Head of caudate nucleus (tissue), 42 donors: ENCODE measurements around the gene ATP6V1G3.
"Not testable (repeated sequence)": the region's sequence is repeated elsewhere in the genome, so short reads cannot be mapped to it uniquely, and the experiment has no call there.

ENCODE experiments used
- DNase-seq, 42 donors: peaks; one replicate each; pipeline versions ENCODE4 v3.0.0 to v3.0.0-alpha.2; 2020 to 2021; ENCODE audit warnings: mixed read lengths in 7 of 42
- intact Hi-C: fragments of 100-400 bp; cut with DNase I; formaldehyde crosslinking; loops from one replicate; pipeline ENCODE4 v1.15.0; 2022

Gene ATP6V1G3

DNA sequence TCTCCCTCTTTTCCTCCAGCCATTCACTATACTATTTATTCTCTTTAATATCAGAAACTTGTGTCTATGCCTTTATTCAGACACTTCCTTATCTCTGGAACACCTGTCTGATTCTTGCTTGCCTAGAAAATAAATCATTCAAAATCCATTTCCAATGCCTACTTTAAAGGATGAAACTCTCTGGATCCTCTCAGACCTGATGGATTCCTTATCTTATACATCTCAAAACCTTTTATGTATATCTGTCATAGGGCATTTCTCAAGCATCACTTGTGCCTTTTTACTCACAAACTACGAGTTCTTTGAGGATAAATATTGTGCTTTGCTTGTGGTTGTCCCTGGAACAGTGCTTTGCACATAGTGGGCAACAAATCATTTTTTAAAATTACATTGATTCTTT, 3.8 kb upstream of the ATP6V1G3 start:
- intact Hi-C loops, result no loop called here
- DNase-seq, result no peak

DNA sequence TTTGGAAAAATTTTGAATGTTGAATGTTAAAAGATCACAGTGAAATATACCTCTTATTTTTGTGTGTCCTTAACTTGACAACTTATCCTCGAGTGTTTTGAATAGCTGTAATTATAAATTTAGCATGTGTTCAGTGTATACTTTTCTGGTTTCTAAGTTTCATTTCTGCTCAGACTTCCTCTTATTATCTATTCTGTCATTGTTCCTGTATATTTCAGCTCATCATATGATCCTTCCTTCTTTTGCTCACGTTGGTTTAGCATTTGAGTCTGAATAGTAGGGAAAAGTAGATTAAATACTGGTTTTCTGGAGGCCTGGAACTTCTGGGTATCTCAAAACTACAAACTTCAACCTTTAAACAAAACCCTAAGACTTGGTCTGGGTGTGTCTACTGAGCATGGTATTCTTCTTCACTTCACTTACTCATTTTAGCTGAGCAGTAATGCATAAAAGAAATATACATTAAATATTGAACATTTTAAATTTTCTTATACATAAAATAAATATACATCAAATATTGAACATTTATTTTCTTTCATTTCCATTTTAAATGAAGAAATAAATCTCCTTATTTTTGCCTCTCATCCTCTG, 3.3 kb upstream of the ATP6V1G3 start:
- no peak for DNase-seq
- intact Hi-C loops, result no loop called here

DNA sequence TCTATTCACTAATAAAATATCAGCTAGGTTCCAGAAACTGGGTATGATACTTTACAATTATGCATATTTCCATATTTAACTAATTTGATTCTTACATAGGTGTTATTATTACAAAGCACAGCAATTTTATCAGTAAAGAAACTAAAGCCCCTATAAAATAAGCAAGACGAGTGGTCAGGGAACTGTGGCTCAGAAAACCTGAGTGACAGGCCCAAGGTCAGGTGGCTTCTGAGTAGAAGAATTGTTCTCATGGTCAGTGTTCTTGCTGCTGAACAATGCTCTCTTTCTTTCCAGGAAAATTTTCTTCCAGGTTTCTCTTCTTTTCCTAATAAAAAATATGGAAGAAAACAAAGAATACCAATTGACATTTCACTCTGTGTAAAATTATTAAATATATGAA, 2.2 kb upstream of the ATP6V1G3 start:
- intact Hi-C loops, result no loop called here
- DNase-seq, result no peak

DNA sequence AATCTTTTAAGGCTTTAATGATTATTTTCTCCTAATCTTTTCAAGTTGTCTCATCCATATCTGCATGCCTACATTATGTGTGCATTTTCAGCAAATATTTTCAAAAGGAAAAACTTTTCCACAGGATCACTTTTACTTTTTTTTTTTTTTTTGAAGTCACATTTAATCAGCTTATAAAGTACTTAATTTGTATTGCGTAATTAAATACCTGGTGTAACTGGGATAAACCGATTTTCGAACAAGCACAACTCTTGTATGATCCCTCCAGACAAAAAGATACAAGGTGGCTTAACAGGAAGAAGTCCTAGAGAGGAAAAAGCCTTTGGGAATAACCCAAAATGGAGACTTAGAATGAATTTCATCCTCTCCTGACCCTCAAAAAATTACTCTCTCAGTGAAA, 1.3 kb upstream of the ATP6V1G3 start:
- no peak for DNase-seq
- intact Hi-C loops, result no loop called here

DNA sequence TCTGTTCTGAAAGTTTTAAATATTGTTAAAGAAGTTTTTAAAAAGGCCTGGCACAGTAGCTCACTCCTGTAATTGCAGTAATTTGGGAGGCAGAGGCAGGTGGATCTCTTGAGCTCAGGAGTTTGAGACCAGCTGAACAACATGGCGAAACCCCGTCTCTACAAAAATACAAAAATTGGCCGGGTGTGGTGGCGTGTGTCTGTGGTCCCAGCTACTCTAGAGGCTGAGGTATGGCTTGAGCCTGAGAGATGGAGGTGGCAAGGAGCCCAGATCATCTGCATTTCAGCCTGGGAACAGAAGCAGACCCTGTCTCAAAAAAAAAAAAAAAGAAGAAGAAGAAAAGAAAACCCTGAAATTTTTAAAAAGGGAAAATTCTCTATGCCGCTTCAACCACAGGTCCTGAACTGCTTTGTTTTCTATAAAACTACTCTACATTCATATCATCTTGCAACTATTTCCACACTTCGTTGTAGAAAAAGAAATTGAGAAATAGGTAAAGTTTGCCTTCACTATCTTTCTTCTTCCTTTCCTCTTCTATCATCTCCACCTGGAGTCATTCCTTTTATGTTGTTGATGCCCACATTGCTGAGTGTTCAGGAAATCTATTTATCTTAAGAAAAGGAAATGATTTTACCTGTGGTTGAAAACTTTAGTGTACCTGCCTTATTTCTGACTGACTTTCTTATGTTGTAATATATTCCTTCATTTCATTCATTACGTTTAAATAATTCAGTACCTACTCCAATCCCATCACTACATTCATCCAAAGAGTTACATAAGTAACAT, 1.7 kb downstream of the ATP6V1G3 start:
- intact Hi-C loops, result no loop called here
- DNase-seq, result no peak

DNA sequence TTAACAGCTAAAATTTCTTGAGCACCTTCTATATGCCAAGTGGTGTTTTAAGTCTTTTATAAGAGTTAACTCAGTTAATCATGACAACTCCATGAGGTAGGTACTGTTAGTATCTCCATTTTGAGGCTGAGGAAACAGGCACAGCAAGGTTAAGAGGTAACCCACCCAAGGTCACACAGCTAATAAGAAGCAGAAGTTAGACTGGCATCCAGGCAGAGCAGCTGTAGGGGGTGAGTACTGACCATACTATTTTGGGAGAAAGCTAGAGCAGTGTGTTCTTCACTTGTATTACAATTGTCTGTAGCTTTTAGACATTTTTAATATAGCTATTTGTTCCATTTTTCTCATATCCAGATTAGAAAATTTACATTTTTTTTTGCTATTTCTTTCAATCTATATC, 4.8 kb downstream of the ATP6V1G3 start:
- DNase-seq, result no peak
- intact Hi-C loops, result no loop called here

DNA sequence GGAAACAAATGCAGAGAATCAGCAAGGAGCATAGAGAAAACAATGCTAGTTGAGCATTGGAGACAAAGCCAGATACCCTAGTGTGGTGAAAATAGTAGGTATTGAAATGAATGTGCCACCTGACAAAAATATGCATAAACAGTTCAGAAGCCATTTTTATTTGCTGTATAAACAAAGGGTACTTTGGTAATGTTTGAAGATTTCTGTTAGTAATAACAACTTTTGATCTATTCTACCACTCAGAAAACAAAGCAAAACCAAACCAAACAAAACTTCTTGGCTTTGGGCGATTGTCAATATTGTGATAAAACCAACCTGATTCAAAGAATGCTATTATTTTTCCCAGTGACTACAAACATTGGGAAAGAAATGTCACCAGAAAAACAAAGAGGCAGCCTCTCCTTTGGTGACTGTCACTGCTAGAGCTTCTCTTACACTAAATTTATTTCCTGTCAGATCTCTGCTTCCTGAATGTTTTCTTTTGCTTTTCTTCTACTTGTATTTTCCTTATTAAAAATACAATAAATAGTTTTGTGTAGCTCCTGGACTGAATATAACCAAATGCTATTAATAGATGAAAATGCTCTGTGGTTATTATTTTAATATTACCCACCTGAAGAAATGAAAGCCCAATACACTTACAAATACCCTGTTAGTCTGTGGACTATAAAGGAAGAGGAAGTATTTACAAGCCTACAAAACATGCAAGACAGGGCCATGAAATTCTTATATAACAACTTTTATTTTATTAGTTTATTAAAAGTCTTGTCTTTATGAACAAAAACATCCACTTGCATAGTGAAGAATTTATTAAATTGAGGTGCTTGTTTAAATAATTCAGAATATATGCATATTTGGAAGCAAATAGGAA, 5.7 kb downstream of the ATP6V1G3 start:
- DNase-seq, result no peak
- intact Hi-C loops, result no loop called here

DNA sequence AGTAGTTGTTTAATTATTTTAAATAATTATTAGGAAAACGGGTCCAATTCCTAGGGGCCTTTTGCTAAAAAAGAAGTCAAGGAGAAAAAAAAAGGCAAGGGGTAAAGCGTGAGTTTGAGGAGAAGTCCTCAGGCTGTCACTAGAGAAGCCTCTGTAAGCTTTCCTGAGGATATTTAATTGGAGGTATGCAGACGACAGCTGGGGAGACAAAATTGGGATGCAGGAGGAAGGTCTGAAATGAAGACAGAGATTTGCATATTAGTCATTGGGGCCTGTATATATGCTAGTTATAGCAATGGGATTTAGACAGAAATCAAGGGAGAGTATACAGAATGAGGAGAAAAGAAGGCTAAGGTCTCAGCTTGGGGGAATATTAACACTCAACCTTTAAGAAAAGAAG, 8.6 kb downstream of the ATP6V1G3 start:
- no peak for DNase-seq
- intact Hi-C loops, result no loop called here

DNA sequence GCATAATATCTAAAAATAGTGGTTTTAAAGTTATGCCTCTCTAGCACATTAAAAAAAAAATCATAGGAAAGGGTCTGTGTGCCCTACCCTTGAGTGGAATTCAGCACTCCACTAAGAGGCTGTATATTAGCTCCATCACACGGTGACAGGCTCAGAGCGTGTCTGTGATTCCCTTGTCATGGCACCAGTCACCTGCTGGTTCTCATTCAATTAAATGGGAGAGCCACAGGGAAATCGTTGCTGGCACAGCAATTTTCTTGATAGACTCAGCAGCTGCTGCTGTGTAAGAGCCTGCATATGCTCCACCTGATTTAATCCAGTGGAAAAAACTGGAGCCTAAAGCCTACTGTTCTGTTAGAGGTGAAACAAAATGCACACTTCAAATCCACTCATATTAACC, 9.5 kb downstream of the ATP6V1G3 start:
- intact Hi-C loops, result no loop called here
- DNase-seq, result no peak

DNA sequence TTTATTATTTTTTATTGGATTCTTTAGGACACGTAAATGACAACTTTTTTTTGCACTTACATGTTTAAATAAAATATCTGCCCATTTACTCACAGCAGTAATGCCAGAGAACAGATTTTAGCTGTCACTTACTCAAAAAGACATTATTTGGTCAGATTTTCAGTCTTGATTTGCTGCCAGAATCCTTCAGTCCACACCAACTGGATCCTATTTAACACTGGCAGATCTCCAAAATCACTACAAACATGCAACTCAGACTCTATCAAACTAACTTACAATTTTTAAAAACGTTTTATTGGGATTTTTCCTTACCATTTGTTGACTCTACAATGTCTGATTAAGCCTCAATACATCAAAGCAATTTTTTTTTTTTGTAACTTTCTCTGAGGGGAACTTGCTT, 11.1 kb downstream of the ATP6V1G3 start:
- DNase-seq, result no peak
- intact Hi-C loops, result no loop called here

DNA sequence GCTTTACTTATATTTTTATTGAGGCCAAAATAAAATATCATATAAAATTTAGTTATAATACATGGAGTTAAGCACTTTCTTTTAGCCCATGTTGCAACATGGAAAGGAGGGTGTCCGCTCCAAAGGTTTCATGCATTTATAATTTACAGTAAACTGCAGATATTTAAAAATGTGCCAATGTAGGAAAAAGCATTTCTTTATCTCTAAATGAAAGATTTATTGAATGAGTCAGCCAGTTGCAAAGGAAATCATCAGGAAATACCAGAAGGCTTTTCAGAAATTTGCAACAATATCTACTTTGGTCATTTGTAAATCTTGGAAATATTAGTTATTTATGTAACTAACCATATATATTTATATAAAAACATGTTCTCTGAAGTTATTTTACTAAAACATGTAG, 12.1 kb downstream of the ATP6V1G3 start:
- DNase-seq, result no peak
- intact Hi-C loops, result no loop called here

DNA sequence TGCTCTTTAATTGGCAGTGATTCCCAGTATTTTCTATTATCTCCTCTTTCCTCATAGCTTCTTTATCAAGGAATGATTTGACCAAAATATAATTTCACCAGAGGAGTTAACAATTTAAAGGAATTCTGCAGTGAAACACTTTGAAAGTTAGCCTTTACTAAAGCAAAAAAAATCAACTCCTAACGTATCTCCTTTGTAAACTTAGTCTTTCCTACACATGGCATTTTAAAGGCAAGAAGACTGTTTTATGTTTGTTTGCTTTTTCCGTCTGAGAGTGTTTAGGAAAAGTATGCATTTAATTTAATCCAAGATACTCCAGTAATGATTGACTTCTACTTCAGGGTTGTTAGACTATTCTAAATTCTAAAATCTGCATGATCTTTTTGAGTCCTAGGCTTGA, 15.9 kb downstream of the ATP6V1G3 start:
- DNase-seq, result no peak
- intact Hi-C loops, result no loop called here

DNA sequence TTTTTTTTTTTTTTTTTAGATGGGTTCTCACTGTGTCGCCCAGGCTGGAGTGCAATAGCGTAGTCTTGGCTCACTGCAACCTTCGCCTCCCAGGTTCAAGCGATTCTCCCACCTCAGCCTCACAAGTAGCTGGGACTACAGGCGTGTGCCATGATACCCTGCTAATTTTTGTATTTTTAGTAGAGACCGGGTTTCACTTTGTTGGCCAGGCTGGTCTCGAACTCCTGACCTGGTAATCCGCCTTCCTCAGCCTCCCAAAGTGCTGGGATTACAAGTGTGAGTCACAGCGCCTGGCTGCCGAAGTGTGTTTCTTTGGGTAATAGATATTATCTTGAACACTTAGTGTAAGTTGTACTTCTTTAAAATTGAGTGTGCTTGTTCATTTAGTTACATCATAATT, 16.4 kb downstream of the ATP6V1G3 start:
- intact Hi-C loops, DNase-seq: not testable (repeated sequence)

DNA sequence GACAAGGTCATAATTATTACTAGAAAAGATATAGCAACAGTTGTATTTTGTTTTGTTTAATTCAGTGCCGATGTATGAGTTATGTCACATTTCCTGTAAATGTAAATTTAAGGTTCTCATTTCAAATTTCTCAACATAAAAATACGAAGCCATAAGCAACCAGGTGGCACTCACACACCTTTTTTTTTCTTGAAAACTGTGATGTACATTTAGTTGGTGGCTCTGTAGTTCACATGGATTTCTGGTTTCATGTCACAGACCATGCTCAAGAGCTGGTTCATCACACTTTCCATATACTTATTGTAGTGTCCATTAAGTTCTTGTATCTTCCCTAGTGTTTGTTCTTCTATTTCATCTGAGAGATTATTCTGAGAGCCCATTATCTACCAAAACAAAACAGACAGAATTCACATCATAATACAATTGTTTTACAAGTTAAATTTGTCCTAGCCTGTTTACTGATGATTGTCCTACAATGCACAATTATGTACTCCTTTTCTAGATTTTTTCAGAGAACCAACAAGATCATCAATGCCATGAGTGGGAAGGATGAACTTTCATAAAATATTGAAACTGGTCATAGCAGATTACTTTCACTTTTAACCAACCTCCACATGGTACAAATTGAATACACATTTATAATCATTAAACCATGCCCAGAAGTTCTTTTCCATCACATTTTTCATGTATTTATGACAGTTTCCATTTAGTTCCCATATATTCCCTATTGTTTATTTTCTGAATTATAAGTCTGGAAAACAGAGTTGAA, 17.1 kb downstream of the ATP6V1G3 start:
- intact Hi-C loops, result no loop called here
- no peak for DNase-seq

DNA sequence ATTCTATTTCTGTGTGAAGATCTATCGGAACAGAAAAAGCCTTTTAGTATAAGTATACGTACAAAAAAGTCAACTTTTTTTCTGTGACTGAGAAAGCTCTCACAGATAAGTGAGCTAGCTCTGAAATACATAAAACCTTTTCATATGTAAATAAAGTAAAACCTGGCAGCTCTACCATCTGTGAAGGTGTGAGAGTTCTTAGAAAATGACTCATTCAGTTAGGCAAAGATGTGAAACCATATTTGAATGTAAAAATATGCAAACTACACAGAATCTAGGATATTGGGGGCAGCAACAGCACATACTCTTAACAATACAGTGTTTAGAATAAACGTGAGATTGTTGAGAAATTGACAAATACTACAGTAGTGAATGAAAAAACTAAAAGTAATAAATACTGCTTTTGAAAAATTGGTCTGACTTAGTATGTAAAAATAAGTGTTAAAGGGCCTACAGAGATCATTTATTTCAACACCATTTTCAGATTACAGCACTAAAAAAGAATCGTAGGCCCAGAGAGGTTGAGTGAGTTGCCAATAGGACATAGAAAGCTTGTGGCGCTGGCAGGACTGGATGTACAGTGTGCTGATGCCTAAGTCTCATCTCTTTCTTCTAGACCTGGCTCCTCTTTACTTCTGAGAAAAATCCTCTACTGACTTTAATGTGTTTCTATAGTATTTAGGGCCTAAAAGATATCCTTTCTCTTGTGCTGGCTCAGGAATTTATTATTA, 19.8 kb downstream of the ATP6V1G3 start:
- DNase-seq, result no peak
- intact Hi-C loops, result no loop called here

DNA sequence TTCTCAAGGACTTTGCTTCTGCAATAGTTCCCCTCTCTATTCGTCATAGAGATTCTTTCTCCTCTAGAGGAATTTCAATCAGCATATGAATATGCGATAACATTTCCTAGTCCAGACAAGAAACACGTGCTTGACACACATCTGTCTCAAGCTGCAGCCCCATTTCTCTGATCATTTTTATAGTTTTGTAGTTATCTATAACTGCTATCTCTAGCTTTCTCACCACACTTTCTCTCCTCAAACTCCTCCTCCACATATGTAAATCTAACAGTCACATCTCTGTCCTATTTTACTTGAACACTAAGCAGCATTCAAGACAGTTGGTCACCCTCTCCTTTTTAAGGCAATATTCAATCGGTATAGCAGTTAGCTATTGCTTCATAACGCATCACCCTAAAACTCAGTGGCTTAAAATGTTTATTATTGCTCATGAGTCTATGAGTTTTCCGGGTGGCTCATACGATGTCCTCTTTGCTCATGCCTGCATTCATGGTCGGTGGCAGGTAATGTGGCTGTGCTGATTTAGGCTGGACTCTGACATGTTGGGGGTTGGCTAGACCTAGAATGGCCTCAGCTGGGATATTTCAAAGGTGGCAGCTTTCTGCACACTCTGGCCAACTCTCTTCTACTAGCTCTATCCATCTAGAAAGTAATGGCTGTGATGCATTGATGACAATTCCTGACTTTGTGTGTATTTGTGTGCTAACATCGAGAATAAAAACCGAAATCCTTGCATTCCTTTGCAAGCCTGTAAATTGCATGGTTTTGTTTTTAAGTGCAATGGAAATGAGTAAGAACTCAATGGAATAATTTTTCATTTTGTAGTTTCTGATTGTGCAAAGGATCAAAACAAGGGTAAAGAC, 20.6 kb downstream of the ATP6V1G3 start:
- intact Hi-C loops, result no loop called here
- DNase-seq, result no peak

DNA sequence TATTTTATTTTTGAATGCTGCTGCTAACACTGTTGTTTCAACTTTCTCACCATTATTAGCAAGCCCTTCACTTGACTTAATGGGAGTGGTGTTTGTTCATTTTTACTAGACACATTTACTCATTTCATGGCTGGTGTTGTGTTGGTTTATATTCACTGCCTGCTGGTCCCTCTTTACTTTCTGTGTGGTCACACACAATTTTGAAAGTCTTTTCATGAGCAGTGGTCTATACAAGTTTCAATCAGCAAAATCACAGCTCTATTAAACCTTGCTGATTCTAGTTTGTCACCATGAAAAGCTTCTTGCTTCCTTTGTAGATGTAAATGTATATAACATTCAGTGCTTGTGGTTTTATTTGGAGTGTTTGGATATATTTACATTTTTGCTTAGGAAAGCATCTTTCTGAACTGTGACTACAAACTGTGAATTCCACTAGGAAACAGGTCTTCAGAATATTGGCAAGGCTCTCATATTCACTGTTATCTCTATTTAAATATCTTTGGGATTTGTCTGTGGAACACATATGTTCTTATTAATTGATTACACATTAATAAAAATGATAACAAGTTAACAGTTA, 22.8 kb downstream of the ATP6V1G3 start:
- intact Hi-C loops, result no loop called here
- no peak for DNase-seq

DNA sequence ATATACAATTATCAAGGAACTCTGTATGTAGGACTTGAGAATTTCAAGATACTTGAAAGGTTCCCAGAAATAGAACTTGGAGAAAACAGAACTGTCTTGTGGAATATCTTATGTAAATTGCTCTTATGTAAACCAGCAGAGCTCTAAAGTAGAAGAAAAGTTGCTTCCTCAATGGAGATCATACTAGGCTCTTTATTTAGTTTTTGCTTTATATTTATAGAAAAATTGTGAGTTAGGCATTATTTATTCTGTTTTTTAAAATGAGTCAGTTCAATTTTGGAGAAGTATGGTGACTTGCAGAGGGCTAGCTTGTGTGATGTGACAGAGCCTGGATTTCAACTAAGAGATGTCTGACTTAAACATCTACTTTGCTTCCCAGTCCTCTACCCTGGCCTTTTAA, 40.4 kb downstream of the ATP6V1G3 start:
- no peak for DNase-seq
- intact Hi-C loops, result no loop called here
